Measurements from ENCODE around the gene TTC13. TPM values are rescaled to one million over a fixed set of nuclear protein-coding genes. Genes with fewer than 3 reads are reported as not detected.
A peak's percentile ranks its signal among the peaks of the same experiment; 100 is the strongest.

TTC13 gene
- total RNA-seq, 1 experiment from 2014 or later, result 12.3 TPM

DNA sequence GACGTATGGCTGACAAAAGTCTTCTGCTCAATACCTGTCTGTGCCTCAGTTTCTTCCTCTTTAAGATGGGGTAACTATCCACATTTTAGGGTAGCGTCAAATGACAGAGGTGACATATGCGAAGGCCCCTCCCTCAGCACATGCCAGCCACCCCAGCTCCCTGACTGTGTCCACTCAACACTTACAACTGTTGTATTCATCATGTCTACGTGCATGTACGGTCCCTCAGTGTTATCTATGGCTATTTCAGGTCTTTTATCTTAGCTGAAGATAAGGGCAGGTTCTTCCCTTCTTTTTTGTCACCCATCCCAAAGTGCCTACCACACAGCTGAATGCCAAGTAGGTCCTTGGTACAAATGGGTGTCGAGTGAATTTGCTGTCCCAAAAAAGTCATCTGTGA is 102.0 kb downstream of the TTC13 start:
- Histone ChIP-seq H3K9ac (ENCODE audit: low read length) (no peak overlapping the region), H3K27me3 (ENCODE audit: insufficient read depth, low read length) (peaks cover 5% of the 10 kb centered on the region; the same call in 1 of the 2 replicates), H3K4me3 (replicated peaks in 1 of 2; ENCODE audit: low read depth in 1 of 2, low read length in 2 of 2) (no peak overlapping the region), H3K27ac (ENCODE audit: low read depth, low read length) (no peak overlapping the region), H3K9me2 (ENCODE audit: insufficient read depth) (no peaks in the 10 kb centered on the region), H3K4me2 (ENCODE audit: low read length) (peak overlapping the region; percentile 42; the same call in 1 of the 2 replicates), H3K9me3 (ENCODE audit: control insufficient read depth in 1 of 2, insufficient read depth in 1 of 2, low read depth in 1 of 2, low read length in 2 of 2) (no peaks in the 10 kb centered on the region), H3K36me3 (ENCODE audit: control insufficient read depth in 1 of 2, insufficient read depth in 2 of 2, low read length in 2 of 2) (no peaks in the 10 kb centered on the region), H4K20me1 (ENCODE audit: insufficient read depth) (no peaks in the 10 kb centered on the region), H2AFZ (ENCODE audit: low read depth, low read length, poor library complexity, severe bottlenecking) (no peak overlapping the region), H3K4me1 (ENCODE audit: control insufficient read depth in 1 of 2, insufficient read depth in 2 of 2, low read length in 2 of 2) (peaks cover 7 to 22% of the 10 kb centered on the region in 2 experiments; a peak in 3 of 4 replicates), H3K79me2 (ENCODE audit: insufficient read depth, low read length) (no peaks in the 10 kb centered on the region)
- intact Hi-C loops (cut with micrococcal nuclease), result no loop called here
- POLR2A ChIA-PET, result no interaction called here
- no peak for DNase-seq (ENCODE audit: low read depth, low spot score)
- CTCF ChIA-PET, result no interaction called here
- ATAC-seq, result no peak
- TF ChIP-seq, protein P1, sequence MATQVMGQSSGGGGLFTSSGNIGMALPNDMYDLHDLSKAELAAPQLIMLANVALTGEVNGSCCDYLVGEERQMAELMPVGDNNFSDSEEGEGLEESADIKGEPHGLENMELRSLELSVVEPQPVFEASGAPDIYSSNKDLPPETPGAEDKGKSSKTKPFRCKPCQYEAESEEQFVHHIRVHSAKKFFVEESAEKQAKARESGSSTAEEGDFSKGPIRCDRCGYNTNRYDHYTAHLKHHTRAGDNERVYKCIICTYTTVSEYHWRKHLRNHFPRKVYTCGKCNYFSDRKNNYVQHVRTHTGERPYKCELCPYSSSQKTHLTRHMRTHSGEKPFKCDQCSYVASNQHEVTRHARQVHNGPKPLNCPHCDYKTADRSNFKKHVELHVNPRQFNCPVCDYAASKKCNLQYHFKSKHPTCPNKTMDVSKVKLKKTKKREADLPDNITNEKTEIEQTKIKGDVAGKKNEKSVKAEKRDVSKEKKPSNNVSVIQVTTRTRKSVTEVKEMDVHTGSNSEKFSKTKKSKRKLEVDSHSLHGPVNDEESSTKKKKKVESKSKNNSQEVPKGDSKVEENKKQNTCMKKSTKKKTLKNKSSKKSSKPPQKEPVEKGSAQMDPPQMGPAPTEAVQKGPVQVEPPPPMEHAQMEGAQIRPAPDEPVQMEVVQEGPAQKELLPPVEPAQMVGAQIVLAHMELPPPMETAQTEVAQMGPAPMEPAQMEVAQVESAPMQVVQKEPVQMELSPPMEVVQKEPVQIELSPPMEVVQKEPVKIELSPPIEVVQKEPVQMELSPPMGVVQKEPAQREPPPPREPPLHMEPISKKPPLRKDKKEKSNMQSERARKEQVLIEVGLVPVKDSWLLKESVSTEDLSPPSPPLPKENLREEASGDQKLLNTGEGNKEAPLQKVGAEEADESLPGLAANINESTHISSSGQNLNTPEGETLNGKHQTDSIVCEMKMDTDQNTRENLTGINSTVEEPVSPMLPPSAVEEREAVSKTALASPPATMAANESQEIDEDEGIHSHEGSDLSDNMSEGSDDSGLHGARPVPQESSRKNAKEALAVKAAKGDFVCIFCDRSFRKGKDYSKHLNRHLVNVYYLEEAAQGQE (IDR thresholded peaks at IDR 0.05; ENCODE audit: low read depth), result no peak
- TF ChIP-seq EGR1 (IDR thresholded peaks at IDR 0.05; ENCODE audit: low read depth) (no peak), TCF7L2 (IDR thresholded peaks at IDR 0.05; ENCODE audit: borderline replicate concordance, extremely low read depth, insufficient read depth, insufficient read length) (no peak), ZNF274 (IDR thresholded peaks at IDR 0.05; ENCODE audit: low read depth, low read length) (no peak), FOSL1 (IDR thresholded peaks at IDR 0.05; ENCODE audit: low read depth) (no peak), JUND (IDR thresholded peaks at IDR 0.05) (no peak), POLR2AphosphoS5 (IDR thresholded peaks at IDR 0.05; ENCODE audit: low read depth, low read length) (no peak)
- TF ChIP-seq, protein P2, sequence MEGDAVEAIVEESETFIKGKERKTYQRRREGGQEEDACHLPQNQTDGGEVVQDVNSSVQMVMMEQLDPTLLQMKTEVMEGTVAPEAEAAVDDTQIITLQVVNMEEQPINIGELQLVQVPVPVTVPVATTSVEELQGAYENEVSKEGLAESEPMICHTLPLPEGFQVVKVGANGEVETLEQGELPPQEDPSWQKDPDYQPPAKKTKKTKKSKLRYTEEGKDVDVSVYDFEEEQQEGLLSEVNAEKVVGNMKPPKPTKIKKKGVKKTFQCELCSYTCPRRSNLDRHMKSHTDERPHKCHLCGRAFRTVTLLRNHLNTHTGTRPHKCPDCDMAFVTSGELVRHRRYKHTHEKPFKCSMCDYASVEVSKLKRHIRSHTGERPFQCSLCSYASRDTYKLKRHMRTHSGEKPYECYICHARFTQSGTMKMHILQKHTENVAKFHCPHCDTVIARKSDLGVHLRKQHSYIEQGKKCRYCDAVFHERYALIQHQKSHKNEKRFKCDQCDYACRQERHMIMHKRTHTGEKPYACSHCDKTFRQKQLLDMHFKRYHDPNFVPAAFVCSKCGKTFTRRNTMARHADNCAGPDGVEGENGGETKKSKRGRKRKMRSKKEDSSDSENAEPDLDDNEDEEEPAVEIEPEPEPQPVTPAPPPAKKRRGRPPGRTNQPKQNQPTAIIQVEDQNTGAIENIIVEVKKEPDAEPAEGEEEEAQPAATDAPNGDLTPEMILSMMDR (IDR thresholded peaks at IDR 0.05 in 2 of 3, conservative IDR thresholded peaks at IDR 0.05 in 1 of 3; ENCODE audit: borderline replicate concordance in 1 of 3, insufficient read depth in 1 of 3, low read depth in 2 of 3, low read length in 2 of 3), result no peak
- BruUV-seq (replicated peaks), result no TSS peak
- RAD21 ChIA-PET (ENCODE audit: low non-redundant PET in 1 of 2, low total read pairs in 2 of 2, uncharacterized antibody in 2 of 2, unreplicated experiment in 2 of 2), result no interaction called here
